ENCODE measurements around the gene DLX4. TPM values are rescaled to one million over a fixed set of nuclear protein-coding genes. Genes with fewer than 3 reads are reported as not detected.

The DLX4 gene
- total RNA-seq, 4 donors from 2014 or later: 0.13 to 0.67 TPM; not detected in 2

Small RNA genes within 50 kb of the gene (small RNA-seq; reads per million reads assigned to genes)
- gene RNU6-1313P: 0 reads per million in 4 donors

Other genes with a start within 250 kb of the DLX4 start
- gene FAM117A, start 205.1 kb upstream of the DLX4 start, total RNA-seq: 1 to 10 TPM; 5.6 to 7.5 (median 6.5) TPM
- gene KAT7, start 180.5 kb upstream of the DLX4 start, total RNA-seq: 10 to 100 TPM; 22.6 to 32.6 (median 26.6) TPM
- gene TAC4, start 121.1 kb upstream of the DLX4 start, total RNA-seq: not detected
- 1 to 10 TPM in 3 of 4 donors, under 1 TPM in 1; 0.76 to 2.0 (median 1.4) TPM for gene DLX3, start 26.0 kb downstream of the DLX4 start, total RNA-seq
- gene ITGA3, start 86.9 kb downstream of the DLX4 start, total RNA-seq: 10 to 100 TPM; 44.4 to 86.3 (median 77.0) TPM
- gene PDK2, start 126.2 kb downstream of the DLX4 start, total RNA-seq: 10 to 100 TPM in 3 of 4 donors, 1 to 10 TPM in 1; 5.2 to 20.2 (median 12.8) TPM
- gene SAMD14, start 161.0 kb downstream of the DLX4 start, total RNA-seq: under 1 TPM in 1 of 4 donors, not detected in 3; 0.57 TPM
- gene PPP1R9B, start 181.5 kb downstream of the DLX4 start, total RNA-seq: 10 to 100 TPM; 24.9 to 35.9 (median 28.2) TPM
- 10 to 100 TPM in 1 of 4 donors, 1 to 10 TPM in 3; 1.9 to 15.1 (median 6.9) TPM for gene SGCA, start 196.8 kb downstream of the DLX4 start, total RNA-seq
- gene COL1A1, start 232.4 kb downstream of the DLX4 start, total RNA-seq: 10 to 100 TPM; 12.4 to 20.8 (median 19.7) TPM

All from esophagus squamous epithelium (tissue), 4 donors.